ENCODE data around the gene NFX1. TPM values are rescaled to one million over a fixed set of nuclear protein-coding genes. Genes with fewer than 3 reads are reported as not detected.

The NFX1 gene
- total and polyA plus RNA-seq, 4 donors, result 13.7 to 27.9 (median 14.6) TPM

- Histone ChIP-seq H3K9me3 (ENCODE audit: control insufficient read depth in 4 of 4, low read length in 3 of 4) (no peaks in the 10 kb centered on the region), H3K36me3 (ENCODE audit: control insufficient read depth in 4 of 4, insufficient read depth in 3 of 4, low read depth in 1 of 4, low read length in 3 of 4) (peaks cover 6 to 58% (median 52%) of the 10 kb centered on the region in 4 donors), H3K9ac (ENCODE audit: low read depth in 1 of 2, low read length in 2 of 2) (no peak overlapping the region), H3K4me3 (ENCODE audit: low read depth in 1 of 3, low read length in 3 of 3) (no peak overlapping the region), H3K27me3 (ENCODE audit: control insufficient read depth in 4 of 4, insufficient read depth in 4 of 4, low read length in 3 of 4) (no peaks in the 10 kb centered on the region), H3K4me1 (ENCODE audit: control insufficient read depth in 4 of 4, insufficient read depth in 4 of 4, low read length in 3 of 4) (peaks cover 0 to 13% (median 10%) of the 10 kb centered on the region in 4 donors), H3K27ac (ENCODE audit: low read depth in 1 of 2, low read length in 2 of 2) (no peak overlapping the region)
- TF ChIP-seq MAX (IDR thresholded peaks at IDR 0.05) (no peak), SP1 (IDR thresholded peaks at IDR 0.05) (no peak), HNF4G (IDR thresholded peaks at IDR 0.05) (no peak), FOXA2 (IDR thresholded peaks at IDR 0.05) (no peak), HNF4A (conservative IDR thresholded peaks at IDR 0.05) (no peak), JUND (IDR thresholded peaks at IDR 0.05) (no peak), TAF1 (conservative IDR thresholded peaks at IDR 0.05) (no peak), EGR1 (IDR thresholded peaks at IDR 0.05; ENCODE audit: low read depth in 2 of 2) (no peak), RAD21 (IDR thresholded peaks at IDR 0.05) (no peak), CTCF (IDR thresholded peaks at IDR 0.05; ENCODE audit: low read depth, low read length, missing input control) (no peak)
- WGBS, result 89% methylated on average over 1 of the region's 1 CpG
- no peak for DNase-seq (ENCODE audit: low spot score)
Observed at GRCh38 chr9:33260372-33260771, 29.9 kb upstream of the NFX1 start.

GRCh38 chr9:33263131-33264002, 26.9 kb upstream of the NFX1 start:
- TF ChIP-seq REST (IDR thresholded peaks at IDR 0.05), result no peak
- TF ChIP-seq CTCF (IDR thresholded peaks at IDR 0.05; ENCODE audit: low read depth, low read length, missing input control), result no peak
- TF ChIP-seq YY1 (IDR thresholded peaks at IDR 0.05), result no peak
- TF ChIP-seq HNF4A (conservative IDR thresholded peaks at IDR 0.05), result peak in 1 of 2 donors; percentile 16
- Histone ChIP-seq H3K9ac (ENCODE audit: low read depth in 1 of 2, low read length in 2 of 2) (peak overlapping the region; percentile 83 to 85), H3K27me3 (ENCODE audit: control insufficient read depth in 4 of 4, insufficient read depth in 4 of 4, low read length in 3 of 4) (no peaks in the 10 kb centered on the region), H3K4me3 (ENCODE audit: low read depth in 1 of 3, low read length in 3 of 3) (peak overlapping the region; percentile 83 to 97 (median 97)), H3K9me3 (ENCODE audit: control insufficient read depth in 4 of 4, low read length in 3 of 4) (no peaks in the 10 kb centered on the region), H3K27ac (ENCODE audit: low read depth in 1 of 2, low read length in 2 of 2) (peak overlapping the region; percentile 86 to 89), H3K4me1 (ENCODE audit: control insufficient read depth in 4 of 4, insufficient read depth in 4 of 4, low read length in 3 of 4) (peaks cover 0 to 27% (median 16%) of the 10 kb centered on the region in 4 donors), H3K36me3 (ENCODE audit: control insufficient read depth in 4 of 4, insufficient read depth in 3 of 4, low read depth in 1 of 4, low read length in 3 of 4) (peaks cover 2 to 48% (median 42%) of the 10 kb centered on the region in 4 donors)
- DNase-seq (ENCODE audit: low spot score), result peak; percentile 56
- WGBS, result 12% methylated on average over 25 of the region's 25 CpGs

Data from liver (tissue), 9 donors.